HG03354 (cell line): Measurements from ENCODE around the gene FOXP1.

Source experiments
- ATAC-seq: cut with Tn5 transposase; IDR thresholded peaks from one replicate; pipeline ENCODE4 v1.9.1; 2021; ENCODE audit warnings: mild to moderate bottlenecking; ENCODE audit not compliant: unreplicated experiment, poor library complexity, severe bottlenecking

The FOXP1 gene

GRCh38 chr3:71583566-71584393, at the start of gene FOXP1:
TSS of gene FOXP1 (minus strand) at chr3:71583728. CDS start at chr3:71198381, 385,347 bp downstream.
- peak; percentile 51 for ATAC-seq

GRCh38 chr3:71629711-71630110, 46.2 kb upstream of the FOXP1 start:
- no peak for ATAC-seq

GRCh38 chr3:71629289-71629688, 45.8 kb upstream of the FOXP1 start:
- ATAC-seq, result no peak

- no peak for ATAC-seq
Measured at GRCh38 chr3:71628522-71628921, 45.0 kb upstream of the FOXP1 start.

- no peak for ATAC-seq
Measured at GRCh38 chr3:71625676-71626075, 42.1 kb upstream of the FOXP1 start.

GRCh38 chr3:71621825-71622537, 38.5 kb upstream of the FOXP1 start:
- ATAC-seq, result no peak

GRCh38 chr3:71618538-71618937, 35.0 kb upstream of the FOXP1 start:
- no peak for ATAC-seq

GRCh38 chr3:71616571-71617021, 33.1 kb upstream of the FOXP1 start:
- ATAC-seq, result no peak

- ATAC-seq, result no peak
Measured at GRCh38 chr3:71614869-71615268, 31.3 kb upstream of the FOXP1 start.

GRCh38 chr3:71614426-71614825, 30.9 kb upstream of the FOXP1 start:
- ATAC-seq, result no peak

GRCh38 chr3:71611099-71611498, 27.6 kb upstream of the FOXP1 start:
- ATAC-seq, result no peak

- no peak for ATAC-seq
Measured at GRCh38 chr3:71607364-71607763, 23.8 kb upstream of the FOXP1 start.

- no peak for ATAC-seq
Measured at GRCh38 chr3:71606582-71606981, 23.1 kb upstream of the FOXP1 start.

- no peak for ATAC-seq
Measured at GRCh38 chr3:71602256-71602655, 18.7 kb upstream of the FOXP1 start.

- ATAC-seq, result no peak
Measured at GRCh38 chr3:71601811-71602210, 18.3 kb upstream of the FOXP1 start.

GRCh38 chr3:71600646-71601288, 17.2 kb upstream of the FOXP1 start:
- ATAC-seq, result no peak

GRCh38 chr3:71599416-71599815, 15.9 kb upstream of the FOXP1 start:
- no peak for ATAC-seq

- ATAC-seq, result no peak
Measured at GRCh38 chr3:71598292-71598691, 14.8 kb upstream of the FOXP1 start.

- no peak for ATAC-seq
Measured at GRCh38 chr3:71597286-71597685, 13.8 kb upstream of the FOXP1 start.

- ATAC-seq, result no peak
Measured at GRCh38 chr3:71593106-71593505, 9.6 kb upstream of the FOXP1 start.

- ATAC-seq, result no peak
Measured at GRCh38 chr3:71591101-71591500, 7.6 kb upstream of the FOXP1 start.
